ELF-1 (cell line): Measurements from ENCODE around the gene MCF2L.

Source experiments
- DNase-seq: peaks from one replicate; pipeline ENCODE4 v3.0.0-alpha.2; 2016; ENCODE audit warnings: low read depth, low spot score

MCF2L gene

GRCh38 chr13:112951674-112952371 lies 17.2 kb upstream of the MCF2L start:
- no peak for DNase-seq

GRCh38 chr13:112952759-112953551 lies 16.1 kb upstream of the MCF2L start:
- DNase-seq, result no peak

GRCh38 chr13:112953591-112954487 lies 15.2 kb upstream of the MCF2L start:
- DNase-seq, result no peak

GRCh38 chr13:112954488-112955270 lies 14.3 kb upstream of the MCF2L start:
- DNase-seq, result no peak

GRCh38 chr13:112955271-112955937 lies 13.6 kb upstream of the MCF2L start:
- no peak for DNase-seq

- DNase-seq, result no peak
These were observed 13.1 kb upstream of the MCF2L start for GRCh38 chr13:112955956-112956355.

- DNase-seq, result peak; percentile 42
These were observed 12.3 kb upstream of the MCF2L start for GRCh38 chr13:112956571-112957294.

- no peak for DNase-seq
These were observed 11.7 kb upstream of the MCF2L start for GRCh38 chr13:112957295-112957677.

GRCh38 chr13:112958127-112958989 lies 10.7 kb upstream of the MCF2L start:
- no peak for DNase-seq

- no peak for DNase-seq
These were observed 9.8 kb upstream of the MCF2L start for GRCh38 chr13:112959206-112959605.

- no peak for DNase-seq
These were observed 9.1 kb upstream of the MCF2L start for GRCh38 chr13:112959701-112960542.

- no peak for DNase-seq
These were observed 8.3 kb upstream of the MCF2L start for GRCh38 chr13:112960706-112961105.

- no peak for DNase-seq
These were observed 7.3 kb upstream of the MCF2L start for GRCh38 chr13:112961457-112962369.

- no peak for DNase-seq
These were observed 6.6 kb upstream of the MCF2L start for GRCh38 chr13:112962396-112962795.

GRCh38 chr13:112962911-112963625 lies 5.9 kb upstream of the MCF2L start:
- DNase-seq, result no peak

- DNase-seq, result no peak
These were observed 5.4 kb upstream of the MCF2L start for GRCh38 chr13:112963641-112964040.
